H9 (cell line): ENCODE measurements around the gene SHMT1. TPM values are rescaled to one million over a fixed set of nuclear protein-coding genes. Genes with fewer than 3 reads are reported as not detected.
"Not testable (repeated sequence)": the region's sequence is repeated elsewhere in the genome, so short reads cannot be mapped to it uniquely, and the experiment has no call there.

Experiments used
- DNase-seq: peaks from one replicate; pipeline ENCODE4 v3.0.0-alpha.2; 2017
- H2AFZ ChIP-seq: one replicate; pipeline ENCODE4 v1.6.1; 2013; ENCODE audit warnings: mild to moderate bottlenecking, low read length, control low read depth, moderate library complexity
- H2AK5ac ChIP-seq: 2 replicates; pipeline ENCODE4 v1.6.1; 2013; ENCODE audit warnings: low read length, control low read depth, mixed read lengths; ENCODE audit not compliant: insufficient read length
- H2BK120ac ChIP-seq: one replicate; pipeline ENCODE4 v1.6.1; 2013; ENCODE audit warnings: low read depth, mild to moderate bottlenecking, low read length, control low read depth, inconsistent platforms; ENCODE audit not compliant: poor library complexity, severe bottlenecking
- H2BK12ac ChIP-seq: 2 replicates; pipeline ENCODE4 v1.6.1; 2013; ENCODE audit warnings: low read length, control low read depth, mixed read lengths, low read depth; ENCODE audit not compliant: insufficient read length
- H2BK15ac ChIP-seq: 2 replicates; pipeline ENCODE4 v1.6.1; 2013; ENCODE audit warnings: low read depth, low read length, control low read depth
- H2BK20ac ChIP-seq: one replicate; pipeline ENCODE4 v1.6.1; 2013; ENCODE audit warnings: low read depth, mild to moderate bottlenecking, low read length, control low read depth, inconsistent platforms; ENCODE audit not compliant: poor library complexity, severe bottlenecking
- H2BK5ac ChIP-seq: 2 replicates; pipeline ENCODE4 v1.6.1; 2013; ENCODE audit warnings: low read length, control low read depth, mixed read lengths; ENCODE audit not compliant: insufficient read length
- H3K14ac ChIP-seq: 2 replicates; pipeline ENCODE4 v1.6.1; 2013; ENCODE audit warnings: low read length, control low read depth; ENCODE audit not compliant: insufficient read depth
- H3K18ac ChIP-seq: 2 replicates; pipeline ENCODE4 v1.6.1; 2013; ENCODE audit warnings: low read depth, mild to moderate bottlenecking, mixed read lengths, low read length, control low read depth; ENCODE audit not compliant: insufficient read length
- H3K23ac ChIP-seq: 2 replicates; pipeline ENCODE4 v1.6.1; 2013; ENCODE audit warnings: low read length, control low read depth, mixed read lengths, low read depth; ENCODE audit not compliant: insufficient read length
- H3K23me2 ChIP-seq: 2 replicates; pipeline ENCODE4 v1.6.1; 2013; ENCODE audit warnings: low read depth, mild to moderate bottlenecking, mixed read lengths, low read length, control low read depth; ENCODE audit not compliant: insufficient read length, poor library complexity, severe bottlenecking
- H3K27ac ChIP-seq: 2 replicates; pipeline ENCODE4 v1.5.1; 2013; ENCODE audit warnings: low read length, control low read depth, mixed read lengths, low read depth; ENCODE audit not compliant: insufficient read length
- H3K27me3 ChIP-seq: 2 replicates; pipeline ENCODE4 v1.6.1; 2013; ENCODE audit warnings: low read length, control low read depth, inconsistent platforms; ENCODE audit not compliant: insufficient read depth
- H3K4ac ChIP-seq: 2 replicates; pipeline ENCODE4 v1.6.1; 2013; ENCODE audit warnings: low read depth, mild to moderate bottlenecking, control low read depth, inconsistent platforms, low read length, moderate library complexity
- H3K4me1 ChIP-seq: 2 replicates; pipeline ENCODE4 v1.6.1; 2013; ENCODE audit warnings: low read length, control low read depth, inconsistent platforms; ENCODE audit not compliant: insufficient read depth
- H3K4me2 ChIP-seq: 2 replicates; pipeline ENCODE4 v1.6.1; 2013; ENCODE audit warnings: low read length, control low read depth, mixed read lengths; ENCODE audit not compliant: insufficient read length, insufficient read depth
- H3K56ac ChIP-seq: 2 replicates; pipeline ENCODE4 v1.6.1; 2013; ENCODE audit warnings: low read depth, mild to moderate bottlenecking, mixed read lengths, low read length, control low read depth; ENCODE audit not compliant: insufficient read length
- H3K79me1 ChIP-seq: 2 replicates; pipeline ENCODE4 v1.6.1; 2013; ENCODE audit warnings: low read depth, mild to moderate bottlenecking, moderate library complexity, low read length, control low read depth, inconsistent platforms; ENCODE audit not compliant: insufficient read depth, poor library complexity, severe bottlenecking
- H3K79me2 ChIP-seq: 2 replicates; pipeline ENCODE4 v1.6.1; 2013; ENCODE audit warnings: low read length, control low read depth, inconsistent platforms; ENCODE audit not compliant: insufficient read depth
- H3K9ac ChIP-seq: 2 replicates; pipeline ENCODE4 v1.6.1; 2013; ENCODE audit warnings: low read length, control low read depth, mixed read lengths; ENCODE audit not compliant: insufficient read length; ENCODE audit errors: extremely low read depth
- H3K9me3 ChIP-seq: one replicate; pipeline ENCODE4 v1.6.1; 2013; ENCODE audit warnings: low read depth, low read length, inconsistent platforms; ENCODE audit not compliant: control insufficient read depth
- H3T11ph ChIP-seq: one replicate; pipeline ENCODE4 v1.6.1; 2013; ENCODE audit warnings: mild to moderate bottlenecking, low read length, control low read depth, inconsistent platforms
- H4K20me1 ChIP-seq: one replicate; pipeline ENCODE4 v1.6.1; 2013; ENCODE audit not compliant: control insufficient read depth, insufficient read length, insufficient read depth
- H4K5ac ChIP-seq: 2 replicates; pipeline ENCODE4 v1.6.1; 2013; ENCODE audit warnings: low read depth, mild to moderate bottlenecking, mixed read lengths, low read length, control low read depth; ENCODE audit not compliant: insufficient read length
- H4K8ac ChIP-seq: replicated peaks from 2 replicates; pipeline ENCODE4 v1.6.1; 2013; ENCODE audit warnings: low read length, control low read depth, mixed read lengths, low read depth; ENCODE audit not compliant: insufficient read length
- H4K91ac ChIP-seq: 2 replicates; pipeline ENCODE4 v1.6.1; 2013; ENCODE audit warnings: low read depth, mild to moderate bottlenecking, moderate library complexity, mixed read lengths, low read length, control low read depth; ENCODE audit not compliant: insufficient read length
- H3K27ac Mint-ChIP-seq, 3 experiments: 2 replicates in 2 of 3; 3 replicates in 1 of 3; pipeline ENCODE4 v1.8.0; 2020 to 2021; ENCODE audit warnings: mixed read lengths in 3 of 3, mild to moderate bottlenecking in 1 of 3, moderate library complexity in 1 of 3
- H3K27me3 Mint-ChIP-seq: 2 replicates; pipeline ENCODE4 v1.8.0; 2021; ENCODE audit warnings: low read depth, mild to moderate bottlenecking, moderate library complexity, mixed read lengths
- H3K36me3 Mint-ChIP-seq, 3 experiments: 2 replicates in 2 of 3; 3 replicates in 1 of 3; pipeline ENCODE4 v1.8.0; 2020 to 2021; ENCODE audit warnings: low read depth in 3 of 3, mixed read lengths in 3 of 3; ENCODE audit not compliant: insufficient read depth in 1 of 3
- H3K4me1 Mint-ChIP-seq, 2 experiments: 2 replicates each; pipeline ENCODE4 v1.8.0; 2020; ENCODE audit warnings: mixed read lengths in 2 of 2
- H3K4me3 Mint-ChIP-seq, 2 experiments: 2 replicates in 1 of 2; 3 replicates in 1 of 2; pipeline ENCODE4 v1.8.0; 2020 to 2021; ENCODE audit warnings: mild to moderate bottlenecking in 2 of 2, mixed read lengths in 2 of 2, moderate library complexity in 1 of 2
- H3K9me3 Mint-ChIP-seq, 2 experiments: 2 replicates in 1 of 2; 3 replicates in 1 of 2; pipeline ENCODE4 v1.8.0; 2020; ENCODE audit warnings: mild to moderate bottlenecking in 2 of 2, mixed read lengths in 2 of 2, moderate library complexity in 1 of 2
- WGBS: extraction: QIAGEN DNeasy Blood & Tissue Kit; methylation state at CpG from one replicate; pipeline ENCODE4 v1.1.7; 2013; ENCODE audit warnings: missing lambda C conversion rate, low lambda C conversion rate, mixed read lengths; ENCODE audit not compliant: insufficient read length; ENCODE audit errors: extremely low coverage; 5-methylcytosine and 5-hydroxymethylcytosine counted together
- total RNA-seq: library from RNA; stranded (reverse); gene quantifications from 2 replicates; pipeline ENCODE4 v1.2.1, GENCODE V29; 2021
- TF ChIP-seq, protein P1 (sequence below): fragments of 200-600 bp; sonication (generic); conservative IDR thresholded peaks from 3 replicates; pipeline ENCODE4 v1.8.0; 2021; ENCODE audit warnings: antibody characterized with exemption, mild to moderate bottlenecking

Gene SHMT1
- total RNA-seq, 1 experiment from 2014 or later = 42.8 TPM

DNA sequence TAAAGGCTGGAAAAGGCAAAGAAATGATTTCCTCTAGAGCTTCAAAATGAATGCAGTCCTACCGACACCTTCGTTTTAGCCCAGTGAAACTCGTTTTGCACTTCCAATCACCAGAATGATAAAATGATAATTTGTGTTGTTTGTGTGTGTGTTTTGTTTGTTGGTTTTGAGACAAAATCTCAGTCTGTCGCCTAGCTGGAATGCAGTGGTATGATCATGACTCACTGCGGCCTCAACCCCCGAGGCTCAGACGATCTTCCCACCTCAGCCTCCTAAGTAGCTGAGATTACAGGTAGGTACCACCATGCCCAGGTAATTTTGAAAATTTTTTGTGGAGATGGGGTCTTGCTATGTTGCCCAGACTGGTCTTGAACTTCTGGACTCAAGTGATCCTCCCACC, 10.9 kb upstream of the SHMT1 start:
- Histone ChIP-seq H3K23ac (no peak overlapping the region), H3K27ac (no peak overlapping the region), H3K18ac (no peak overlapping the region), H3K4me2 (no peak overlapping the region), H4K91ac (no peak overlapping the region), H3K27me3 (no peaks in the 10 kb centered on the region), H3K9ac (no peak overlapping the region), H3K14ac (no peak overlapping the region), H4K8ac (no peak overlapping the region), H2BK12ac (no peak overlapping the region), H3T11ph (no peak overlapping the region), H3K79me1 (no peaks in the 10 kb centered on the region), H4K5ac (no peak overlapping the region), H3K56ac (no peak overlapping the region), H4K20me1 (no peaks in the 10 kb centered on the region), H3K4me1 (no peaks in the 10 kb centered on the region), H3K23me2 (no peaks in the 10 kb centered on the region), H2AFZ (no peak overlapping the region), H2BK120ac (no peak overlapping the region), H2AK5ac (no peak overlapping the region), H3K79me2 (no peaks in the 10 kb centered on the region), H3K9me3 (no peaks in the 10 kb centered on the region), H2BK20ac (no peak overlapping the region), H2BK15ac (no peak overlapping the region), H3K4ac (no peak overlapping the region), H2BK5ac (no peak overlapping the region)
- H3K27me3 Mint-ChIP-seq = peaks cover 2% of the 10 kb centered on the region; the same call in 1 of the 2 replicates
- DNase-seq = no peak
- no peak overlapping the region; a peak in 1 of 7 replicates for H3K27ac Mint-ChIP-seq
- no peaks in the 10 kb centered on the region for H3K4me1 Mint-ChIP-seq
- TF ChIP-seq, protein P1, sequence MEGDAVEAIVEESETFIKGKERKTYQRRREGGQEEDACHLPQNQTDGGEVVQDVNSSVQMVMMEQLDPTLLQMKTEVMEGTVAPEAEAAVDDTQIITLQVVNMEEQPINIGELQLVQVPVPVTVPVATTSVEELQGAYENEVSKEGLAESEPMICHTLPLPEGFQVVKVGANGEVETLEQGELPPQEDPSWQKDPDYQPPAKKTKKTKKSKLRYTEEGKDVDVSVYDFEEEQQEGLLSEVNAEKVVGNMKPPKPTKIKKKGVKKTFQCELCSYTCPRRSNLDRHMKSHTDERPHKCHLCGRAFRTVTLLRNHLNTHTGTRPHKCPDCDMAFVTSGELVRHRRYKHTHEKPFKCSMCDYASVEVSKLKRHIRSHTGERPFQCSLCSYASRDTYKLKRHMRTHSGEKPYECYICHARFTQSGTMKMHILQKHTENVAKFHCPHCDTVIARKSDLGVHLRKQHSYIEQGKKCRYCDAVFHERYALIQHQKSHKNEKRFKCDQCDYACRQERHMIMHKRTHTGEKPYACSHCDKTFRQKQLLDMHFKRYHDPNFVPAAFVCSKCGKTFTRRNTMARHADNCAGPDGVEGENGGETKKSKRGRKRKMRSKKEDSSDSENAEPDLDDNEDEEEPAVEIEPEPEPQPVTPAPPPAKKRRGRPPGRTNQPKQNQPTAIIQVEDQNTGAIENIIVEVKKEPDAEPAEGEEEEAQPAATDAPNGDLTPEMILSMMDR = no peak
- H3K4me3 Mint-ChIP-seq = no peak overlapping the region
- peaks cover 0 to 8% (median 2%) of the 10 kb centered on the region in 3 experiments; a peak in 3 of 7 replicates for H3K36me3 Mint-ChIP-seq
- WGBS = no CpG with 5 or more reads among the region's 7 CpGs
- H3K9me3 Mint-ChIP-seq = peaks cover 5 to 6% of the 10 kb centered on the region in 2 experiments; a peak in 3 of 5 replicates

- H3K23ac ChIP-seq, H3K79me2 ChIP-seq, H2AK5ac ChIP-seq, H3K9me3 ChIP-seq, H3K27me3 ChIP-seq, H4K91ac ChIP-seq, H3K4me2 ChIP-seq, H3K18ac ChIP-seq, H3K4me3 Mint-ChIP-seq, H3K4me1 ChIP-seq, H3K14ac ChIP-seq, H3K9me3 Mint-ChIP-seq, H4K8ac ChIP-seq, H3K56ac ChIP-seq, H3T11ph ChIP-seq, H2BK5ac ChIP-seq, H4K20me1 ChIP-seq, H2BK20ac ChIP-seq, H3K27ac ChIP-seq, DNase-seq, H3K4ac ChIP-seq, H3K27me3 Mint-ChIP-seq, H3K4me1 Mint-ChIP-seq, H3K9ac ChIP-seq, H3K79me1 ChIP-seq, H2BK15ac ChIP-seq, H3K36me3 Mint-ChIP-seq, H3K27ac Mint-ChIP-seq, H4K5ac ChIP-seq, H2BK120ac ChIP-seq, H2BK12ac ChIP-seq, H2AFZ ChIP-seq, H3K23me2 ChIP-seq: not testable (repeated sequence)
- no CpG with 5 or more reads among the region's 6 CpGs for WGBS
These were observed 9.8 kb upstream of the SHMT1 start for GRCh38 chr17:18373181-18373580.
